D721Med (cell line): ENCODE results near the gene GRP.

ENCODE experiments used
- DNase-seq: peaks from one replicate; pipeline ENCODE4 v3.0.0; 2011; ENCODE audit warnings: low spot score; ENCODE audit not compliant: insufficient read length
- FAIRE-seq: peaks from 2 replicates; lab custom pipeline; 2011; peaks lifted over from hg19 to GRCh38; lab: Jason Lieb, UNC
- CTCF ChIP-seq: IDR thresholded peaks from 2 replicates; pipeline ENCODE4 v1.5.1; 2012; ENCODE audit warnings: mild to moderate bottlenecking, control low read depth; ENCODE audit not compliant: insufficient read depth; ENCODE audit errors: missing control alignments

The GRP gene

GRCh38 chr18:59210299-59210698 lies 9.7 kb upstream of the GRP start:
- FAIRE-seq, result no peak
- TF ChIP-seq CTCF, result no peak
- no peak for DNase-seq

- no peak for TF ChIP-seq CTCF
- FAIRE-seq, result peak; percentile 80
Observed at GRCh38 chr18:59211629-59212028, 8.3 kb upstream of the GRP start.

GRCh38 chr18:59218018-59218417 lies 1.9 kb upstream of the GRP start:
- DNase-seq (no peak), FAIRE-seq (no peak)
- no peak for TF ChIP-seq CTCF

More at GRCh38 chr18:59211629-59212028, 8.3 kb upstream of the GRP start:
- DNase-seq, result no peak

- DNase-seq (peak; percentile 69), FAIRE-seq (no peak)
- TF ChIP-seq CTCF, result no peak
Observed at GRCh38 chr18:59220164-59220783, 316 bp downstream of the GRP start.

GRCh38 chr18:59220784-59221765 lies 1.1 kb downstream of the GRP start:
- DNase-seq (peak; percentile 59), FAIRE-seq (peak; percentile 32)
- TF ChIP-seq CTCF, result no peak

- TF ChIP-seq CTCF, result no peak
- FAIRE-seq, result no peak
- DNase-seq, result no peak
Observed at GRCh38 chr18:59222341-59222740, 2.4 kb downstream of the GRP start.
